ENCODE data around the gene RMND1.
A peak's percentile ranks its signal among the peaks of the same experiment; 100 is the strongest.
"Not testable (repeated sequence)": the region's sequence is repeated elsewhere in the genome, so short reads cannot be mapped to it uniquely, and the experiment has no call there.

Gene RMND1

GRCh38 chr6:151451950-151452749 lies at the start of gene RMND1:
RMND1 (minus strand) TSS chr6:151452126; CDS start chr6:151445811, 6,315 bp downstream.
- DNase-seq: peak; percentile 99

- no peak for DNase-seq
Observed at GRCh38 chr6:151499551-151499950, 47.6 kb upstream of the RMND1 start.

- DNase-seq: no peak
Observed at GRCh38 chr6:151498327-151498726, 46.4 kb upstream of the RMND1 start.

GRCh38 chr6:151497905-151498304 lies 46.0 kb upstream of the RMND1 start:
- no peak for DNase-seq

GRCh38 chr6:151495380-151495779 lies 43.5 kb upstream of the RMND1 start:
- no peak for DNase-seq

- no peak for DNase-seq
Observed at GRCh38 chr6:151494936-151495320, 43.0 kb upstream of the RMND1 start.

GRCh38 chr6:151494235-151494935 lies 42.5 kb upstream of the RMND1 start:
- no peak for DNase-seq

GRCh38 chr6:151493804-151494234 lies 41.9 kb upstream of the RMND1 start, which contains the start of gene CCDC170:
CCDC170 (plus strand) TSS chr6:151494017; CDS start chr6:151494129, 112 bp downstream.
- DNase-seq: no peak

GRCh38 chr6:151493161-151493803 lies 41.4 kb upstream of the RMND1 start:
- DNase-seq: no peak

GRCh38 chr6:151490996-151491395 lies 39.1 kb upstream of the RMND1 start:
- no peak for DNase-seq

- no peak for DNase-seq
Observed at GRCh38 chr6:151488226-151488625, 36.3 kb upstream of the RMND1 start.

- no peak for DNase-seq
Observed at GRCh38 chr6:151483994-151484393, 32.1 kb upstream of the RMND1 start.

- DNase-seq: no peak
Observed at GRCh38 chr6:151482290-151482689, 30.4 kb upstream of the RMND1 start.

GRCh38 chr6:151481786-151482185 lies 29.9 kb upstream of the RMND1 start:
- no peak for DNase-seq

GRCh38 chr6:151478670-151479069 lies 26.7 kb upstream of the RMND1 start:
- DNase-seq: no peak

- no peak for DNase-seq
Observed at GRCh38 chr6:151477726-151478125, 25.8 kb upstream of the RMND1 start.

- DNase-seq: peak; percentile 14
Observed at GRCh38 chr6:151475653-151476523, 24.0 kb upstream of the RMND1 start.

GRCh38 chr6:151464702-151465101 lies 12.8 kb upstream of the RMND1 start:
- no peak for DNase-seq

- no peak for DNase-seq
Observed at GRCh38 chr6:151461673-151462072, 9.7 kb upstream of the RMND1 start.

- not testable (repeated sequence) for DNase-seq
Observed at GRCh38 chr6:151455751-151456398, 3.9 kb upstream of the RMND1 start.

- no peak for DNase-seq
Observed at GRCh38 chr6:151452750-151453427, 963 bp upstream of the RMND1 start.
